HepG2 (cell line): ENCODE data around the gene PLD3. TPM values are rescaled to one million over a fixed set of nuclear protein-coding genes. Genes with fewer than 3 reads are reported as not detected.

Experiments
- ESRRA ChIP-seq: sonication (generic); formaldehyde crosslinking; IDR thresholded peaks from 2 replicates; pipeline ENCODE4 v1.5.1; 2020; ENCODE audit warnings: mild to moderate bottlenecking, low read depth, missing genetic modification reagents
- FOSL2 ChIP-seq: sonication (generic); formaldehyde crosslinking; IDR thresholded peaks from 2 replicates; pipeline ENCODE4 v1.4.0; 2020; ENCODE audit warnings: missing genetic modification reagents
- FOXK1 ChIP-seq: sonication (generic); formaldehyde crosslinking; IDR thresholded peaks from 2 replicates; pipeline ENCODE4 v1.4.0; 2020; ENCODE audit warnings: low read depth, missing genetic modification reagents, borderline replicate concordance
- HNF1B ChIP-seq: sonication (generic); formaldehyde crosslinking; IDR thresholded peaks from 2 replicates; pipeline ENCODE4 v1.5.1; 2020; ENCODE audit warnings: mild to moderate bottlenecking, moderate library complexity, missing genetic modification reagents
- HNF4A ChIP-seq: sonication (generic); formaldehyde crosslinking; IDR thresholded peaks from 2 replicates; pipeline ENCODE4 v1.4.0; 2020; ENCODE audit warnings: missing genetic modification reagents
- NFIC ChIP-seq: IDR thresholded peaks from 2 replicates; pipeline ENCODE4 v1.6.1; 2012; ENCODE audit warnings: mild to moderate bottlenecking, low read length, inconsistent platforms
- RBAK ChIP-seq: sonication (generic); formaldehyde crosslinking; IDR thresholded peaks from 2 replicates; pipeline ENCODE4 v1.5.1; 2020; ENCODE audit warnings: mild to moderate bottlenecking, missing genetic modification reagents
- SIN3B ChIP-seq: fragments of 150-350 bp; IDR thresholded peaks from 2 replicates; pipeline ENCODE4 v1.6.1; 2014; ENCODE audit warnings: low read length
- ZBTB37 ChIP-seq: sonication (generic); formaldehyde crosslinking; IDR thresholded peaks from 2 replicates; pipeline ENCODE4 v1.4.0; 2020; ENCODE audit warnings: mild to moderate bottlenecking, missing genetic modification reagents
- ZBTB42 ChIP-seq: sonication (generic); formaldehyde crosslinking; IDR thresholded peaks from 2 replicates; pipeline ENCODE4 v1.5.0; 2020; ENCODE audit warnings: mild to moderate bottlenecking, missing genetic modification reagents
- ZNF136 ChIP-seq: sonication (generic); formaldehyde crosslinking; IDR thresholded peaks from 2 replicates; pipeline ENCODE4 v1.8.1; 2022; ENCODE audit warnings: low read depth, mild to moderate bottlenecking, moderate library complexity, missing genetic modification reagents
- ZNF281 ChIP-seq: sonication (generic); formaldehyde crosslinking; IDR thresholded peaks from 2 replicates; pipeline ENCODE4 v1.4.0; 2020; ENCODE audit warnings: missing genetic modification reagents, borderline replicate concordance
- ZNF574 ChIP-seq: sonication (generic); formaldehyde crosslinking; IDR thresholded peaks from 2 replicates; pipeline ENCODE4 v1.4.0; 2020; ENCODE audit warnings: missing genetic modification reagents
- ZNF772 ChIP-seq: sonication (generic); formaldehyde crosslinking; IDR thresholded peaks from 2 replicates; pipeline ENCODE4 v1.5.0; 2020; ENCODE audit warnings: mild to moderate bottlenecking, missing genetic modification reagents
- ZNF839 ChIP-seq: sonication (generic); formaldehyde crosslinking; IDR thresholded peaks from 2 replicates; pipeline ENCODE4 v1.4.0; 2020; ENCODE audit warnings: missing genetic modification reagents, mild to moderate bottlenecking, borderline replicate concordance
- ZXDC ChIP-seq: sonication (generic); formaldehyde crosslinking; IDR thresholded peaks from 2 replicates; pipeline ENCODE4 v1.5.0; 2020; ENCODE audit warnings: mild to moderate bottlenecking, missing genetic modification reagents
- ZZZ3 ChIP-seq: sonication (generic); formaldehyde crosslinking; IDR thresholded peaks from 2 replicates; pipeline ENCODE4 v1.4.0; 2020; ENCODE audit warnings: missing genetic modification reagents, mild to moderate bottlenecking, borderline replicate concordance
- polyA plus RNA-seq, 8 experiments: library from polyadenylated mRNA; depleted of rRNA in 3 of 8; stranded (reverse) in 7 of 8; unstranded in 1 of 8; fragments of >200 nt; fragmentation: Illumina TruSeq in 4 of 8; extraction: Trizol in 4 of 8; gene quantifications; 2 replicates each; pipeline versions ENCODE4 v1.2.1 to v1.2.3, GENCODE V29; 2011 to 2016; ENCODE audit warnings: low read depth in 4 of 8, missing spikeins in 1 of 8, mixed read lengths in 1 of 8; ENCODE audit not compliant: insufficient read depth in 1 of 8
- total RNA-seq, 5 experiments: library from RNA; depleted of rRNA; stranded (reverse); fragments of >200 nt; fragmentation: Illumina TruSeq; extraction: Trizol; gene quantifications; 2 replicates each; pipeline ENCODE4 v1.2.3, GENCODE V29; 2016; ENCODE audit warnings: low read depth in 1 of 5

Gene PLD3
- total and polyA plus RNA-seq, 2 of the 13 experiments (the other 11 are each of a cell fraction or from before 2014, with no cell fraction given) = 45.7 to 164 TPM

GRCh38 chr19:40348125-40348913 lies at the start of gene PLD3, which contains the start of gene C19orf47 (continued):
- peak; percentile 99 for TF ChIP-seq ZNF574 (CRISPR knock-in tag)
- peak; percentile 52; the same call in 1 of the 2 replicates for TF ChIP-seq ZNF281 (CRISPR knock-in tag)
- 0 out of 2 replicates have a peak, but pooled peaks have one; percentile 21 for TF ChIP-seq ZXDC
- TF ChIP-seq ZNF772 (CRISPR knock-in tag) = no peak
- no peak for TF ChIP-seq NFIC
- peak; percentile 82; the same call in 1 of the 2 replicates for TF ChIP-seq FOXK1 (CRISPR knock-in tag)
- no peak for TF ChIP-seq ZBTB42 (CRISPR knock-in tag)
- TF ChIP-seq SIN3B = no peak
- TF ChIP-seq ZZZ3 (CRISPR knock-in tag) = peak; percentile 65; the same call in 1 of the 2 replicates
- no peak for TF ChIP-seq ZBTB37 (CRISPR knock-in tag)
- no peak for TF ChIP-seq HNF4A
- TF ChIP-seq HNF1B (CRISPR knock-in tag) = peak; percentile 90
- TF ChIP-seq ZNF839 (CRISPR knock-in tag) = 0 out of 2 replicates have a peak, but pooled peaks have one; percentile 51
- peak; percentile 74 for TF ChIP-seq FOSL2
- no peak; the same call in 1 of the 2 replicates for TF ChIP-seq ESRRA (CRISPR knock-in tag)
- TF ChIP-seq RBAK = no peak
- peak; percentile 21; the same call in 1 of the 2 replicates for TF ChIP-seq ZNF136 (CRISPR knock-in tag)
